ENCODE data around the gene LYRM4. TPM values are rescaled to one million over a fixed set of nuclear protein-coding genes. Genes with fewer than 3 reads are reported as not detected.

LYRM4 gene
- total and polyA plus RNA-seq, 7 donors, result 11.3 to 21.1 (median 16.1) TPM

GRCh38 chr6:5250451-5250850 is 10.3 kb downstream of the LYRM4 start:
- ATAC-seq (no peak), DNase-seq (no peak)
- H3K27ac ChIP-seq, result no peak overlapping the region
- no peaks in the 10 kb centered on the region for H3K9me3 ChIP-seq
- WGBS, 3 donors, result 91 to 96% (median 95%) methylated on average over 3 of the region's 3 CpGs
- no peaks in the 10 kb centered on the region for H3K36me3 ChIP-seq (ENCODE audit: insufficient read depth in 1 of 2, low read depth in 1 of 2)
- no peak overlapping the region for H3K4me3 ChIP-seq
- intact Hi-C loops (cut with DNase I), result no loop called here
- no peak for TF ChIP-seq CTCF (IDR thresholded peaks at IDR 0.05)
- H3K27me3 ChIP-seq (ENCODE audit: insufficient read depth in 3 of 3, low read length in 2 of 3), result no peaks in the 10 kb centered on the region
- peaks cover 11% of the 10 kb centered on the region for H3K4me1 ChIP-seq

GRCh38 chr6:5249451-5250122 is 11.2 kb downstream of the LYRM4 start:
- Histone ChIP-seq H3K4me1 (peaks cover 11% of the 10 kb centered on the region), H3K27me3 (ENCODE audit: insufficient read depth in 3 of 3, low read length in 2 of 3) (no peaks in the 10 kb centered on the region), H3K9me3 (no peaks in the 10 kb centered on the region), H3K27ac (no peak overlapping the region), H3K4me3 (no peak overlapping the region), H3K36me3 (ENCODE audit: insufficient read depth in 1 of 2, low read depth in 1 of 2) (no peaks in the 10 kb centered on the region)
- DNase-seq, result no peak
- 78 to 86% (median 86%) methylated on average over 5 of the region's 5 CpGs for WGBS, 3 donors
- no peak for ATAC-seq
- intact Hi-C loops (cut with DNase I), result no loop called here
- TF ChIP-seq CTCF (IDR thresholded peaks at IDR 0.05), result no peak

- ATAC-seq (no peak), DNase-seq (no peak)
- intact Hi-C loops (cut with DNase I), result no loop called here
- Histone ChIP-seq H3K27ac (no peak overlapping the region), H3K4me1 (peaks cover 11% of the 10 kb centered on the region), H3K4me3 (no peak overlapping the region), H3K27me3 (ENCODE audit: insufficient read depth in 3 of 3, low read length in 2 of 3) (no peaks in the 10 kb centered on the region), H3K36me3 (ENCODE audit: insufficient read depth in 1 of 2, low read depth in 1 of 2) (no peaks in the 10 kb centered on the region), H3K9me3 (no peaks in the 10 kb centered on the region)
- 89 to 95% (median 90%) methylated on average over 9 of the region's 9 CpGs for WGBS, 3 donors
- TF ChIP-seq CTCF (IDR thresholded peaks at IDR 0.05), result no peak
Measured at GRCh38 chr6:5248302-5249098, 12.2 kb downstream of the LYRM4 start.

GRCh38 chr6:5247201-5247600 is 13.5 kb downstream of the LYRM4 start:
- Histone ChIP-seq H3K27me3 (ENCODE audit: insufficient read depth in 3 of 3, low read length in 2 of 3) (no peaks in the 10 kb centered on the region), H3K27ac (no peak overlapping the region), H3K4me1 (peaks cover 11% of the 10 kb centered on the region), H3K9me3 (no peaks in the 10 kb centered on the region), H3K36me3 (ENCODE audit: insufficient read depth in 1 of 2, low read depth in 1 of 2) (no peaks in the 10 kb centered on the region), H3K4me3 (no peak overlapping the region)
- WGBS, 3 donors, result 92 to 100% (median 95%) methylated on average over 2 of the region's 2 CpGs
- no peak for TF ChIP-seq CTCF (IDR thresholded peaks at IDR 0.05)
- DNase-seq (no peak), ATAC-seq (no peak)
- intact Hi-C loops (cut with DNase I), result no loop called here
